A204.1 (cell line): ENCODE results near the gene MRPS12.

Experiments
- FAIRE-seq: peaks from 2 replicates; lab custom pipeline; 2012; peaks lifted over from hg19 to GRCh38; lab: Jason Lieb, UNC

MRPS12 gene

DNA sequence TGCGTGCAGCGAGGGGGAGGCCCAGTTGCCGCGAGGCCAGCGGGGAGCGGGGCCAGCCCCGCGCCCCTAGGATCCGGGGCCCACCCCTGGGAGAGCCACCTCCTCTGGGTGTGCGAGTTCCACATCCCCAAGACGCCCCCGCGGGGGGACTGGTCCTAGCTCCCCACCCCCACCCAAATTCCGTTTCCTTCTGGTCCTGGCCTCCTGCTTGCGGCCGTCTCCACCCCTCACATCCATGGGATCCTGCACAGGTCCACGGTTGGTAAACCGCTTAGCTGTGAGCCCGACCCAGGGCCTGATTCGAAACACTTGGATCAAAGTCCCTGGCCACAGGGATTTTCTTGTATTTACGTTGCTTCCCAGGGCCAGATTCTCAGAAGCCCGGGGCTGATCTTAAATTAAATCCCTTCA, 45.1 kb downstream of the MRPS12 start:
- no peak for FAIRE-seq

DNA sequence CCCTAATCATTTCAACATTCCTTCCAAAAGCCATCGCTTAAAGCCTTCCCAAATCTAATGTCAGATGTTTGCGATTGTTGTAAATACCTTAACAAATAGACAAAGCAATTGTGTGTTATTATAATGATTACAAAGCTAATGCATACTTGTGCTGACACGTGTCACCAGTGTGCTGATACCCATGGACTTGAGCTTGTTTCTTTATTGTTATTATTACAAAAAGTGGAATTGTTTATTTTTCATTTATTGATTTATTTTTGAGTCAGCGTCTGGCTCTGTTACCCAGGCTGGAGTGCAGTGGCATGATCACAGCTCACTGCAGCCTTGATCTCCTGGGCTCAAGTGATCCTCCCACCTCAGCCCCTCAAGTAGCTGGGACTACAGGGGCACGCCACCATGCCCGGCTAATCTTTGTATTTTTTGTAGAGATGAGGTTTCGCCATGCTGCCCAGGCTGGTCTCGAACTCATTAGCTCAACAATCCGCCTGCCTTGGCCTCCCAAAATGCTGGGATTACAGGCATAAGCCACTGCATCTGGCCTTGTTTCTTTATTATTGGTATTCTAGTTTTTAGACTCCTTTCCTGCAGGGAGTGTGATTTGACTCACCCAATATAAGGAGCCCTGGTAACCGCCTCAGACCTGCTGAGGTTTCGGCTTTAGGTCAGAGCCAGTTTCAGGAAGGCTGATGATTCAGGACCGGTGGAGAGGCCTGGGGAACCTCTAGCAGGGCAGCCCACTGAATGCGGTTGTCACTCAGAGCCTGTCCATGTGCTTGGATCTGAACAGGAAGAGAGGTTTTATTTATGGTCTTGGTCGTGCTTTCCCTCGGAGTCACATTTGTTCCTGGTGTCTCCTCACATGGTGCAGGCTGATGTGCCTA, 46.9 kb downstream of the MRPS12 start:
- no peak for FAIRE-seq

DNA sequence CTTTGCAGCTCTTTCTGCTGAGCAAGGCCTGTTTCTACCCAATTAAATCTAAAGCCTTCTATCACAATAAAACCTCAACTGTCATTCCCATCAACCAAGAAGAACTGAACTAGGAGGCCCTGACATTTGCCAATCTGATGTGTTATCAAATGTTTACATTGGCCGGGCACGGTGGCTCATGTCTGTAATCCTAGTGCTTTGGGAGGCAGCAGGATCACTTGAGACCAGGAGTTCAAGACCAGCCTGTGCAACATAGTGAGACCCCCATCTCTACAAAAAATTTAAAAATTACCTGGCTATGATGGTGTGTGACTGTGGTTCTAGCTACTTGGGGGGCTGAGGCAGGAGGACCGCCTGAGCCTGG, 47.6 kb downstream of the MRPS12 start:
- FAIRE-seq: no peak

DNA sequence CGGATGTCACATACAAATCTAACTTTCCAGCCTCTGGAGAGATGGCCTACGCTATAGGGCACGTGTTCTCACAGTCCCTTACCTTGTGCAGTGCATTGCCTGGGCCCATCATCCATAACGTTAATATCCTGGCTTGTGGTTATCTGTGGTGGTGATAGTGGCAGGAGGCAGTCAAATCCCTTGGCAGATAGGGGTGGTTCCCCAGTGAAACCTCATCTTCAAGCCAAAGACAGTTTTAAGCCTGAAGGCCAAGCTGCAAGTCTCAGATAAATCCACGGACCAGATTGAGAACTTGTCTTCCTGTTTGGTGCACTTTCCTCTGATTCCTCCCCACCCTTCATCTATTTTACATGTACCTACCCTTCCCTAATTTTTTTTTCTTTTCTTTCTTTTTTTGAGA, 49.1 kb downstream of the MRPS12 start:
- FAIRE-seq: no peak

DNA sequence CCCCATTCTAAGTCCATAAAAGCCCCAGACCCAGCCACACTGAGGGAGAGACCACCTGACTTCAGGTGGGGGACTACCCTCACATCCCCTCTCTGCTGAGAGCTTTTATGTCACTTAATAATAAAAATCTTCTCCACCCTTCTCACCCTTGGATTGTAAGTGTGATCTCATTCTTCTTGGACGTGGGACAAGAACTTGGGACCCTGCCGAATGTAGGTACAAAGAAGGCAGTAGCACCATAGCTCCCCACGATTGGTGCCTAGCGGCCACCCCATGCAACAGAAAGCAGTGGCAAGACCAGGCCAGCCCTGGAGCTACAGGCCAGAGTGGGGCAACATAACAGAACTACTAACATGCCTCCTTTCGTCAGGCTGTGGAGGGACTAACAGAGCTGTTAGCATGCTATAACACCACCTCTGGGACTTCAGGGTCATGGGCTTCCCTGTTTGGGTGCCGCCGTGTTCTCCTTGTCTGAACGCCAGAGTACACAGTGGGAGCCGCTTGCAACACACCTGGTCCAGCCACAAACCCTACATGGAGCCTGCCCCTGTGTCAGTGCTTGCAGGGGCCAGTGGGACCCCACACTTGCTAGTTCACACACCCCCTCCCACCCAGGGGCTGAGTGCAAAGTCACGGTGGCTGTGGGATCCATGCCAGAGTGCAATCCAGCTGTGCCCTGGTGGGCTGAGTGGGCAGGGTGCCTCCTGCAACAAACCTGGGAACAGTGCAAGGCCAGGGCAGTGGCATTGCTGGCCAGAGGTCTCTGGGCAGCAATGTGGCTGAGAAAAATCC, 50.0 kb downstream of the MRPS12 start:
- FAIRE-seq: no peak
